Neuronal stem cell (in vitro differentiated cells): Measurements from ENCODE around the gene PRR29.

ENCODE experiments used
- DNase-seq: peaks from one replicate; pipeline ENCODE4 v3.0.0-alpha.2; 2013; ENCODE audit warnings: low spot score
- H2AFZ ChIP-seq: one replicate; pipeline ENCODE4 v1.6.1; 2013; ENCODE audit warnings: mild to moderate bottlenecking, low read length, inconsistent platforms
- H2AK5ac ChIP-seq: 2 replicates; pipeline ENCODE4 v1.6.1; 2013; ENCODE audit warnings: low read depth, mild to moderate bottlenecking, inconsistent platforms, low read length, moderate library complexity, mixed read lengths
- H2BK120ac ChIP-seq: 2 replicates; pipeline ENCODE4 v1.6.1; 2013; ENCODE audit warnings: low read depth, mild to moderate bottlenecking, inconsistent platforms, low read length, moderate library complexity, mixed read lengths
- H2BK12ac ChIP-seq: one replicate; pipeline ENCODE4 v1.6.1; 2013; ENCODE audit warnings: low read length, inconsistent platforms
- H2BK15ac ChIP-seq: 2 replicates; pipeline ENCODE4 v1.6.1; 2013; ENCODE audit warnings: mild to moderate bottlenecking, low read length, inconsistent platforms, mixed read lengths
- H2BK5ac ChIP-seq: one replicate; pipeline ENCODE4 v1.6.1; 2013; ENCODE audit warnings: inconsistent platforms, mild to moderate bottlenecking, low read length, moderate library complexity
- H3K14ac ChIP-seq: one replicate; pipeline ENCODE4 v1.6.1; 2013; ENCODE audit warnings: low read length, inconsistent platforms
- H3K18ac ChIP-seq: 2 replicates; pipeline ENCODE4 v1.6.1; 2013; ENCODE audit warnings: low read length, inconsistent platforms
- H3K23ac ChIP-seq: 2 replicates; pipeline ENCODE4 v1.6.1; 2013; ENCODE audit warnings: low read depth, mild to moderate bottlenecking, mixed read lengths, low read length, inconsistent platforms; ENCODE audit not compliant: poor library complexity
- H3K27ac ChIP-seq: replicated peaks from 3 replicates; pipeline ENCODE4 v1.5.1; 2013; ENCODE audit warnings: low read length, inconsistent platforms
- H3K27me3 ChIP-seq, 3 experiments: 2 replicates each; pipeline ENCODE4 v1.6.1; 2013; ENCODE audit warnings: low read length in 3 of 3, mild to moderate bottlenecking in 2 of 3, inconsistent platforms in 1 of 3, low read depth in 1 of 3, mixed read lengths in 1 of 3, moderate library complexity in 1 of 3; ENCODE audit not compliant: control insufficient read depth in 3 of 3, insufficient read depth in 3 of 3
- H3K36me3 ChIP-seq, 2 donors: replicated peaks in 1 of 2; 2 replicates each; pipeline ENCODE4 v1.6.1; 2013; ENCODE audit warnings: low read length in 2 of 2; ENCODE audit not compliant: control insufficient read depth in 2 of 2, insufficient read depth in 2 of 2
- H3K4ac ChIP-seq: 2 replicates; pipeline ENCODE4 v1.6.1; 2013; ENCODE audit warnings: inconsistent platforms, mild to moderate bottlenecking, low read length, moderate library complexity
- H3K4me1 ChIP-seq, 2 donors: 1 replicate in 1 of 2; 2 replicates in 1 of 2; pipeline ENCODE4 v1.6.1; 2013; ENCODE audit warnings: low read length in 2 of 2, low read depth in 1 of 2; ENCODE audit not compliant: control insufficient read depth in 2 of 2, insufficient read depth in 1 of 2
- H3K4me2 ChIP-seq: one replicate; pipeline ENCODE4 v1.6.1; 2013; ENCODE audit warnings: mild to moderate bottlenecking, low read length, inconsistent platforms; ENCODE audit not compliant: insufficient read depth, poor library complexity, severe bottlenecking
- H3K4me3 ChIP-seq, 2 donors: 2 replicates each; pipeline ENCODE4 v1.5.1; 2013; ENCODE audit warnings: low read length in 2 of 2, mild to moderate bottlenecking in 2 of 2, inconsistent platforms in 1 of 2, moderate library complexity in 1 of 2
- H3K79me1 ChIP-seq: one replicate; pipeline ENCODE4 v1.6.1; 2013; ENCODE audit warnings: low read depth, mild to moderate bottlenecking, inconsistent platforms, low read length, moderate library complexity
- H3K9ac ChIP-seq: one replicate; pipeline ENCODE4 v1.6.1; 2013; ENCODE audit warnings: mild to moderate bottlenecking, low read depth, low read length, inconsistent platforms; ENCODE audit not compliant: poor library complexity
- H3K9me3 ChIP-seq, 2 donors: replicated peaks in 1 of 2; 2 replicates each; pipeline versions ENCODE3 to v1.6.1; 2013; ENCODE audit warnings: low read length in 2 of 2, mild to moderate bottlenecking in 2 of 2, inconsistent platforms in 1 of 2, low read depth in 1 of 2, mixed read lengths in 1 of 2, moderate library complexity in 1 of 2; ENCODE audit not compliant: control insufficient read depth in 2 of 2, insufficient read depth in 1 of 2
- H4K8ac ChIP-seq: one replicate; pipeline ENCODE4 v1.6.1; 2013; ENCODE audit warnings: low read depth, mild to moderate bottlenecking, inconsistent platforms, low read length, moderate library complexity
- H4K91ac ChIP-seq: one replicate; pipeline ENCODE4 v1.6.1; 2013; ENCODE audit warnings: low read length, low read depth, mild to moderate bottlenecking, inconsistent platforms; ENCODE audit not compliant: poor library complexity
- WGBS, 2 donors: extraction: QIAGEN DNeasy Blood & Tissue Kit; methylation state at CpG; one replicate each; pipeline ENCODE4 v1.1.7; 2013; ENCODE audit warnings: missing lambda C conversion rate in 2 of 2, mixed read lengths in 1 of 2; ENCODE audit not compliant: insufficient read length in 2 of 2, insufficient replicate concordance in 1 of 2; ENCODE audit errors: extremely low coverage in 2 of 2; 5-methylcytosine and 5-hydroxymethylcytosine counted together

Gene PRR29

DNA sequence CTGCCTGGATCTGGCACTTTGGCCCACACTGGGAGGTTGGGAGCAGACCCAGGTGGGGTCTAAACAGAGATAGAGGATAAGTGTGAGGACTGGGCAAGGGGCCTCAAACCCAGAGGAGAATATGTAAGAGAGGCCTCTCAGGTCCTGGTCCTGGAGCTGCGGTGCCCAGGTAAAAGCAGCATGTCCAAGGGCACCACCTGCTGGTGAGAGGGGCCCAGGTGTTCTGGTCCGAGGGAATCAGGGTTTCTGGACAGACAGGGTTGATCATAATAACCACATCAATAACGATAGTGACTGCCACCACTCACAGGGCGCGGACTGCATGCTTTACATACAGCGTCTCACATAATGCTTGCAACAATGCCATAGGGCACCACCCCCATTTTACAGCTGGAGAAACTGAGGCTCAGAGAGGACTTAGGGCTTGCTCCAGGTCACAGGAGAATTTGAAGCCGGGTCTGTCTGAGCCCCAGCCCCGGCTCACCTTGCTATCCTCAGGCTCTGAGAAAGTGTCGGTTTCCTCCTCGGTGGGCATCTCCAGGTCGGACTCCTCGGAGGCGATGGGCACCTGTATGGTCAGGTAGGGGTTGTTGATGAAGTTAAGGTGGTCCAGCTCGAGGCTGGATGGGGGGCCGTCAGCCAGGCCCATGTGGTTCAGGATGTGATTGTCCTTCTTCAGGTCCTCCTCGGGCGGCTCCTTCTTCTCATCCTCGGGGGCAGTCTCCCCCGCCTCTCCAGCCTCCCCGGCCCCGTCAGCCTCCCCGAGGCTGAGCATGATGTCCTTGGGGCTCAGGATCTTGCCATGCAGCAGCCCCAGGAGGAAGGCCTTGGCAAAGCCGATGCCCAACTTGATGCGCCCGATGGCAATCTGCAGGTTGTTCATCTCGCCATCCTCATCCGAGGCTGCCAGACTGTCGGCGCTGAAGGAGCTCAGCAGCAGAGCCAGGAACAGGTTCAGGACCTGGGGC is 46.9 kb upstream of the PRR29 start:
- Histone ChIP-seq H2AK5ac (peak overlapping the region; percentile 65), H3K4me2 (no peak overlapping the region), H2BK12ac (no peak overlapping the region), H4K8ac (no peak overlapping the region), H2BK120ac (no peak overlapping the region), H3K14ac (no peak overlapping the region), H3K4ac (no peak overlapping the region), H3K9me3 (peaks cover 0 to 1% of the 10 kb centered on the region in 2 donors), H3K79me1 (no peaks in the 10 kb centered on the region), H2BK15ac (no peak overlapping the region), H2BK5ac (no peak overlapping the region), H4K91ac (no peak overlapping the region), H3K18ac (peak overlapping the region; percentile 29), H3K27me3 (peaks cover 0 to 5% (median 0%) of the 10 kb centered on the region in 3 experiments), H3K4me1 (peaks cover 0 to 2% of the 10 kb centered on the region in 2 donors), H3K27ac (no peak overlapping the region), H3K4me3 (no peak overlapping the region), H3K36me3 (no peaks in the 10 kb centered on the region), H2AFZ (no peak overlapping the region), H3K23ac (peak overlapping the region; percentile 56), H3K9ac (no peak overlapping the region)
- no peak for DNase-seq
- no CpG with 5 or more reads among the region's 29 CpGs for WGBS, 2 donors

- Histone ChIP-seq H3K14ac (peak overlapping the region; percentile 57), H3K4ac (no peak overlapping the region), H4K8ac (no peak overlapping the region), H3K36me3 (no peaks in the 10 kb centered on the region), H3K9me3 (no peaks in the 10 kb centered on the region), H3K23ac (peak overlapping the region; percentile 27), H3K79me1 (no peaks in the 10 kb centered on the region), H2BK12ac (no peak overlapping the region), H3K4me1 (peaks cover 0 to 3% of the 10 kb centered on the region in 2 donors), H3K27me3 (peaks cover 0 to 3% (median 0%) of the 10 kb centered on the region in 3 experiments), H3K4me2 (no peak overlapping the region), H3K18ac (peak overlapping the region; percentile 18), H3K4me3 (no peak overlapping the region), H3K27ac (no peak overlapping the region), H4K91ac (no peak overlapping the region), H2BK120ac (no peak overlapping the region), H3K9ac (no peak overlapping the region), H2AK5ac (no peak overlapping the region), H2AFZ (no peak overlapping the region), H2BK5ac (no peak overlapping the region), H2BK15ac (peak overlapping the region; percentile 72)
- DNase-seq = no peak
- no CpG with 5 or more reads among the region's 11 CpGs for WGBS, 2 donors
Measured at GRCh38 chr17:63954402-63955063, 43.6 kb upstream of the PRR29 start.

DNA sequence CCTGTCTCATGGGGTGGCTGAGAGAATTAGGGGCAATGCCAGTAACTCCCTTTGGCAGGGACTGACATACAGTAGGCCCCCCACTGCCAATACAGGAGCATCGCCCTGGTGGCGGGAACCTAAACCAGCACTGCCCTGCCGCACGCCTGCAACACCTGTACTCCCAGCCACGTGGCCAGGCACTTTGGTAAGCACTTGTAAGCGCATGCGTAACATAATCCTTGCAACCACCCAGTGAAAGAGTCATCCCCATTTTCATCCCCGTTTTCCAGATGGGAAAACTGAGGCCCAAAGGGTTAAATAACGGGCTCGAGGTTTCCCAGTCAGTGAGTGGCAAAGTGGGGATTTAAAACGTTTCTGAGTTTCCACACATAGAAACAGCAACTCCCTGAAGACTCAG is 42.9 kb upstream of the PRR29 start:
- Histone ChIP-seq H4K91ac (no peak overlapping the region), H3K14ac (no peak overlapping the region), H2BK12ac (no peak overlapping the region), H3K9me3 (no peaks in the 10 kb centered on the region), H3K79me1 (no peaks in the 10 kb centered on the region), H3K23ac (no peak overlapping the region), H2AK5ac (no peak overlapping the region), H4K8ac (no peak overlapping the region), H3K27me3 (peaks cover 0 to 10% (median 0%) of the 10 kb centered on the region in 3 experiments), H3K4me3 (no peak overlapping the region), H2BK5ac (no peak overlapping the region), H3K36me3 (no peaks in the 10 kb centered on the region), H2AFZ (no peak overlapping the region), H3K18ac (no peak overlapping the region), H2BK120ac (no peak overlapping the region), H2BK15ac (no peak overlapping the region), H3K4me2 (no peak overlapping the region), H3K9ac (no peak overlapping the region), H3K27ac (no peak overlapping the region), H3K4ac (no peak overlapping the region), H3K4me1 (peaks cover 0 to 7% of the 10 kb centered on the region in 2 donors)
- DNase-seq = no peak
- no CpG with 5 or more reads among the region's 11 CpGs for WGBS, 2 donors

DNA sequence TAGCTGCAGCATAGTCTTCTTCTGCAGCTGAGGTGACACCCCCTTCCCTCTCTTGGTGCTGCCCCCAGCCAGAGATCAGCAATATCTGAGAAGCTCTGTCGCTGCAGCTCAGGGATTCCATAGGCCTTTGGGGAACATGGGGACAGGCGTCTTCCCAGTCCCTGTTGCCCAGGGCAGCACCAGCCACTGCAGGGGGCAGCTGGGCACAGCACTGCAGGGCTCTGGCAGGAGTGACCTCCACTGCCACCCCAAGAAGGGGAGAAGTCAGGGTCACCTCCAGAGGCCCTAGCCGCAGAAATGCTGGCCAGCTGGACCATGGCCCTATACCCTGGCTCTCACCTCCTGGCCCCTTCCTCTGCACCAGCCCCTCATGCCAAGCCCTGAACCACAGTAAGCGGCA is 42.4 kb upstream of the PRR29 start:
- no peak overlapping the region for H3K23ac ChIP-seq
- no peak overlapping the region for H2AK5ac ChIP-seq
- no peak overlapping the region for H3K18ac ChIP-seq
- H4K91ac ChIP-seq = peak overlapping the region; percentile 24
- H2BK12ac ChIP-seq = no peak overlapping the region
- H3K4me3 ChIP-seq = no peak overlapping the region
- H3K27ac ChIP-seq = no peak overlapping the region
- no CpG with 5 or more reads among the region's 4 CpGs for WGBS, 2 donors
- DNase-seq = no peak
- no peaks in the 10 kb centered on the region for H3K36me3 ChIP-seq
- H3K9me3 ChIP-seq = no peaks in the 10 kb centered on the region
- H2AFZ ChIP-seq = no peak overlapping the region
- no peak overlapping the region for H2BK5ac ChIP-seq
- H2BK15ac ChIP-seq = no peak overlapping the region
- H3K9ac ChIP-seq = no peak overlapping the region
- no peaks in the 10 kb centered on the region for H3K79me1 ChIP-seq
- H4K8ac ChIP-seq = no peak overlapping the region
- H2BK120ac ChIP-seq = no peak overlapping the region
- H3K4me1 ChIP-seq = peaks cover 0 to 13% of the 10 kb centered on the region in 2 donors
- H3K14ac ChIP-seq = no peak overlapping the region
- no peak overlapping the region for H3K4ac ChIP-seq
- peaks cover 0 to 16% (median 0%) of the 10 kb centered on the region in 3 experiments for H3K27me3 ChIP-seq
- no peak overlapping the region for H3K4me2 ChIP-seq
